ENCODE data around the gene KLHDC7B. TPM values are rescaled to one million over a fixed set of nuclear protein-coding genes. Genes with fewer than 3 reads are reported as not detected.

KLHDC7B gene
- total RNA-seq, 1 experiment from 2014 or later = 0.11 TPM

Other genes starting within 250 kb of the KLHDC7B start
- gene PLXNB2, start 238.3 kb upstream of the KLHDC7B start, total RNA-seq (2014; rRNA removed; shearing (Covaris generic)) = 45.9 and 61.7 TPM in 2 replicates
- gene DENND6B, start 218.9 kb upstream of the KLHDC7B start, total RNA-seq (2014; rRNA removed; shearing (Covaris generic)) = 0.06 and 0.47 TPM in 2 replicates
- 62.1 and 69.7 TPM in 2 replicates for gene PPP6R2, start 202.6 kb upstream of the KLHDC7B start, total RNA-seq (2014; rRNA removed; shearing (Covaris generic))
- gene SBF1, start 70.9 kb upstream of the KLHDC7B start, total RNA-seq (2014; rRNA removed; shearing (Covaris generic)) = 77.0 and 87.9 TPM in 2 replicates
- gene ADM2, start 64.4 kb upstream of the KLHDC7B start, total RNA-seq (2014; rRNA removed; shearing (Covaris generic)) = 0.05 TPM in 1 of 2 replicates, not detected in the other
- gene MIOX, start 59.0 kb upstream of the KLHDC7B start, total RNA-seq (2014; rRNA removed; shearing (Covaris generic)) = not detected in 2 replicates
- gene LMF2, start 38.2 kb upstream of the KLHDC7B start, total RNA-seq (2014; rRNA removed; shearing (Covaris generic)) = 34.7 and 53.5 TPM in 2 replicates
- 106 and 113 TPM in 2 replicates for gene NCAPH2, start 37.7 kb upstream of the KLHDC7B start, total RNA-seq (2014; rRNA removed; shearing (Covaris generic))
- 2.0 and 6.3 TPM in 2 replicates for gene SCO2, start 20.3 kb upstream of the KLHDC7B start, total RNA-seq (2014; rRNA removed; shearing (Covaris generic))
- gene TYMP, start 15.9 kb upstream of the KLHDC7B start, total RNA-seq (2014; rRNA removed; shearing (Covaris generic)) = 3.2 and 12.6 TPM in 2 replicates
- gene SYCE3, start 17.0 kb downstream of the KLHDC7B start, total RNA-seq (2014; rRNA removed; shearing (Covaris generic)) = not detected in 2 replicates
- gene CPT1B, start 32.5 kb downstream of the KLHDC7B start, total RNA-seq (2014; rRNA removed; shearing (Covaris generic)) = 1.7 and 2.5 TPM in 2 replicates
- gene CHKB, start 37.0 kb downstream of the KLHDC7B start, total RNA-seq (2014; rRNA removed; shearing (Covaris generic)) = 26.5 and 47.8 TPM in 2 replicates
- gene MAPK8IP2, start 54.9 kb downstream of the KLHDC7B start, total RNA-seq (2014; rRNA removed; shearing (Covaris generic)) = 0.03 TPM in 1 of 2 replicates, not detected in the other
- 20.2 and 22.7 TPM in 2 replicates for gene ARSA, start 82.3 kb downstream of the KLHDC7B start, total RNA-seq (2014; rRNA removed; shearing (Covaris generic))
- 0.22 and 0.53 TPM in 2 replicates for gene SHANK3, start 126.9 kb downstream of the KLHDC7B start, total RNA-seq (2014; rRNA removed; shearing (Covaris generic))
- not detected in 2 replicates for gene ACR, start 192.3 kb downstream of the KLHDC7B start, total RNA-seq (2014; rRNA removed; shearing (Covaris generic))
- 5.3 and 6.3 TPM in 2 replicates for gene RABL2B, start 237.7 kb downstream of the KLHDC7B start, total RNA-seq (2014; rRNA removed; shearing (Covaris generic))

Measured in SJSA1 (cell line).